Measurements from ENCODE around the gene GREB1.

GREB1 gene

GRCh38 chr2:11578986-11579774 is 45.3 kb downstream of the GREB1 start:
- in situ Hi-C loops (cut with MboI; ENCODE audit: low sequenced_read_pairs): loop anchor here (25.0 kb wide), 1 partner anchor 742 kb away; no protein-coding TSS in a partner anchor

- in situ Hi-C loops (cut with MboI; ENCODE audit: low sequenced_read_pairs): loop anchor here (10.0 to 25.0 kb wide), 3 partner anchors 105 to 743 kb away; a partner anchor contains a TSS
Measured at GRCh38 chr2:11579867-11580659, 46.2 kb downstream of the GREB1 start.

DNA sequence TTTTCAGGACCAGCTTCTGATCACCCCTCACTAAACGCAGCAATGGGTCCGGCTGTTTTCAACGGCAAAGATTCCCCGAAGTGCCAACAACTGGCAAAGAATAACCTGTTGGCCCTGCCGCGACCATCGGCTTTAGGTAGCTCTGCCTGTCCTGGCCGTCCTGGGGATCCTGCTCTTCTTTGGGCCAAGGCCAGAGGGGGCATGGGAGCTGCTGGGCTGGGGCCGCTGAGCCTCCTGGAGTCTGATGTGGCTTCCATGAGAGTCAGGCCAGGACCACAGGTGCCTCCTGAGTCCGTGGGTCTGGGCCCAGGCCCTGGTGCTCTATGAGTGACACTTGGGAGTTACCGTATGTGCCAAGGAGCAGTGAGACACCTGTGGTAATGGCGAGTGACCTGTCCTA is 46.9 kb downstream of the GREB1 start:
- in situ Hi-C loops (cut with MboI; ENCODE audit: low sequenced_read_pairs): loop anchor here (10.0 to 25.0 kb wide), 3 partner anchors 106 to 743 kb away; a partner anchor contains a TSS

GRCh38 chr2:11581124-11581796 is 47.4 kb downstream of the GREB1 start:
- in situ Hi-C loops (cut with MboI; ENCODE audit: low sequenced_read_pairs): loop anchor here (10.0 to 25.0 kb wide), 3 partner anchors 106 to 744 kb away; a partner anchor contains a TSS

DNA sequence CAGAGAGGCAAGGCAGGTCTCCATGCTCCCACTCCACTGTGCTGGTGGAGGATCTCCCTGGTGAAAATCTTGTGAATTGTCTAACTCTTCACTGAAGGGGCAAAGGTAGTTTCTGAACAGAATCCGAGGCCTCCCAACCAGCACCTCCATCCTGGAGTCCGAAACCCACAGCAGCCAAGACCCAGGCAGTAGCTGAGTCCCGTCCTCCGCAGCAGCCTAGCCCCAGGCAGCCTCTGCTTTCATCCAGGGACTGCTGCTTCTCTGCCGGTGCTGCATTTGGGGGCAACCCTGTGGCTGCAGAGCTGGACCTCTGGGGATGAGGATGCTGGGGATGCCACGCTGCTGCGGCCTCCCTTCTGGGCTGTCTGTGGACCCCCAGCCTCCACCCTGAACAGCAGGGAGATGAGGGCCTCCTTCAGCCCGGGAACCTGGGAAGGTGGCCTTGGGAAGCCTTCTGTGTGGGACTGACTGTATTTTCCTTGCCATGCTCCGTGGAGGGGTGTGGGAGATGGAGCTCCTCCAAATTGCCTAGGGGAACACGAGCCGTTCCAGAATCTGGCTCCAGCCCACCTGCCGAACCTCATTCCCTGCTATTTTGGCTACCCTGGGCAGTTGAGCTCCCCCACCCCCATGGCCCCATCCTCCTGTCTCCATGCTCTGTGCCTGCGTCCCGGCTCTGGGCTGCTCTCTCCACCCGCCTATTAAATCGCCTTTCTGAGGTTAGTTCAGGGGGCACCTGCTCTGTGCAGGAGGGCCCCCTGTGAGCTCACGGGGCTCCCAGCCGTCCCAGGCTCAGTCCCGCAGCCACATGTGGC is 48.2 kb downstream of the GREB1 start:
- in situ Hi-C loops (cut with MboI; ENCODE audit: low sequenced_read_pairs): loop anchor here (10.0 to 25.0 kb wide), 3 partner anchors 107 to 745 kb away; a partner anchor contains a TSS

DNA sequence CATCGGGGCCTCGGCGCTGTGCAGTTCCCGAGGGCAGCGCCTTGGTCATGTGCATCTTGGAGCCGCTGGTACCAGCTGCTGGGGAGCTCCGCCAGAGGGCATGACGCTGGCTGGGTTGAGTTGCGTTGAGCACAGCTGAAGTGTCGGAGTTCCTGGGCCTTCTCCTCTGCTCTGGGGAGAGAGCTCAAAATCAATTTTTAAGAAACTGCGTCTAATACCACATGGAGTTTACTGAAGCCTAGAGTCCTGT is 48.7 kb downstream of the GREB1 start:
- in situ Hi-C loops (cut with MboI; ENCODE audit: low sequenced_read_pairs): loop anchor here (10.0 to 25.0 kb wide), 3 partner anchors 108 to 745 kb away; a partner anchor contains a TSS

- in situ Hi-C loops (cut with MboI; ENCODE audit: low sequenced_read_pairs): loop anchor here (10.0 to 25.0 kb wide), 3 partner anchors 108 to 746 kb away; a partner anchor contains a TSS
Measured at GRCh38 chr2:11582862-11583752, 49.3 kb downstream of the GREB1 start.

GRCh38 chr2:11583840-11584524 is 50.1 kb downstream of the GREB1 start:
- in situ Hi-C loops (cut with MboI; ENCODE audit: low sequenced_read_pairs): loop anchor here (10.0 to 25.0 kb wide), 3 partner anchors 109 to 747 kb away; a partner anchor contains a TSS

GRCh38 chr2:11584525-11585056 is 50.7 kb downstream of the GREB1 start:
- in situ Hi-C loops (cut with MboI; ENCODE audit: low sequenced_read_pairs): loop anchor here (10.0 to 25.0 kb wide), 3 partner anchors 110 to 747 kb away; a partner anchor contains a TSS

GRCh38 chr2:11585071-11585470 is 51.2 kb downstream of the GREB1 start:
- in situ Hi-C loops (cut with MboI; ENCODE audit: low sequenced_read_pairs): loop anchor here (10.0 to 25.0 kb wide), 3 partner anchors 110 to 748 kb away; a partner anchor contains a TSS

DNA sequence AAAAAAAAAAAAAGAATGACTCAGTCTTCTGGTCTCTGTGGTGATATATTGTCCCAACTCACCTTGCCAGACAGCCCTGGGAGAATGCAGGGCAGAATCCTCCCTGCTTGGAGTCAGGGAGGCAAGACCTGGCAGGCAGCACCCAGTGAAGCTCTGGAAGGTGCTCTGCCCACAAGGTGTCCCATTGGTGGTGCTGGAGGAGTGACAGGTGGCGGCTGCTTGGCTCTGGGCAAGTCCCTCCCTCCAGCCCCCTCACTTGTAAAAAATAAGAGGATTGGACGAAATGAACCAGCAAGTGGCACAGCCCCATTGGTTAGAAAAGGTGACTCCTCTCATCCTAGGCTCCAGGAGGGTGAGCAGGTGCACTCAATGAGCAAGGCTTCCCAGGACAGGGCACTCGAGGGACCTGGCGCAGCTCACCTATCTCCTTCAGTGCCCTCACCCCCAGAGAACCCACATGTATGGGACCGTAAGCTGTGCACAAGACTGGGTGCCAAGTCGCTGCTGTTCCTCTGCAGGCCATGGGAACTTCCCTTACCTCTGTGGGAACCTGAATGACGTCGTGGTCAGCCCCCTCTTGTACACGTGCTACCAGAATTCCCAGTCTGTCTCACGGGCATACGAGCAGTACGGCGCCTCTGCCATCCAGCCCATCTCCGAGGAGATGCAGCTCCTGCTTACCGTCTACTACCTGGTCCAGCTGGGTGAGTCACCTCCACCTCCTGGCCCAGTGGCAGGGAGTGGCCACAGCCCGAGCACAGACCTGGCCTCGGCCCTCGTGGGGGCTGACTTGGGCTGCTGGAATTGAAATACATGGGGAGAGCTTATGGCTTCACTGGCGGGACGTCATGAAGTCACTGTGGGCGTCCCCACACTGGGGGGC is 54.6 kb downstream of the GREB1 start:
- in situ Hi-C loops (cut with MboI; ENCODE audit: low sequenced_read_pairs): loop anchor here (10.0 to 25.0 kb wide), 3 partner anchors 114 to 751 kb away; a partner anchor contains a TSS

DNA sequence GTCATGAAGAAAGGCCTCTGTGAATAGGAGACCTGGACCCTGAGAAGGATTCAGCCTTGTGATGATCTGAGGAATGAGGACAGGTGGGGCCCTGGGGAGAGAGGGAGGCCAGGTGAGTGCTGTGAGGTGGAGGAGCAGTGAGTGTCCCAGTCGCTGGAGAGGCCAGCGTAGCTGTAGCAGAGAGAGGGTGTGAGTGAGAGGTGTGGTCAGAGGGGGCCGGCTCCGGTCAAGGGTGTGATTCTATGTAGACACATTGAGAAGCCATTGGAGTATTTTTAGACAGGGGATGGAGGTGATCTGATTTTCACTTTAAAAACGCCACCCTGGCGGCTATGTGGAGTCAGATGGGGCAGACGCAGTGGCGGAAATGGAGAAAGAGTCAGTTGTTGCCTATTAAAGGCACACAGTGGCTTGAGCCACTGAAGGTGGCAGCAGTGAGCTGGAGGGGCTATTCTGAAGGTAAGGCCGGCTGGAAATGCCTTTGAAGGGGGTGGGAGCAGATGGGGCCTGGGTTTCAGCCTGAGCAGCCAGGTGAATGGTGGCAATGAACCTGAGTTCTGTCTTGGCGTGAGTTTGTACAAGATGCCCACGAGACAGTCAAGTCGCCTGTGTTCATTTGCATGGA is 55.6 kb downstream of the GREB1 start:
- in situ Hi-C loops (cut with MboI; ENCODE audit: low sequenced_read_pairs): loop anchor here (10.0 to 25.0 kb wide), 3 partner anchors 115 to 752 kb away; a partner anchor contains a TSS

DNA sequence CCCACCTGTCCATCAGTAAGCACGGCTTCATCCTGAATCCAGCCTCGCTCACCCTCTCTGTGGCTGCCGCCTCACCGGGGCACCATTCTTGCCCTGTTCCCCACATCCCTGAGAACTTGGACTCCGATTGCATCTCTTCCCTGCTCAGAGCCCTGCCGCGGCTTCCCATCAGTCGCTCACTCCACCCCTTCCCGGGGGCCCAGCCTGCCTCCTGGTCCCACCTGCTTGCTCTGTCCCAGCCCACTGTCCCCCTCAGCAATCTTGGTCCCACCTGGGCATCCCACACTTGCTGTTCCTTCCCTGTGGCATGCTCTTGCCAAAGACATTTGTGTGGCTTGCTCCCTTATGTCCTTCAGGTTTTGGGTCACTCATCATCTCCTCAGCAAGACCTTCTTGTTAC is 56.3 kb downstream of the GREB1 start:
- in situ Hi-C loops (cut with MboI; ENCODE audit: low sequenced_read_pairs): loop anchor here (25.0 kb wide), 1 partner anchor 753 kb away; no protein-coding TSS in a partner anchor

GRCh38 chr2:11591091-11591490 is 57.2 kb downstream of the GREB1 start:
- in situ Hi-C loops (cut with MboI; ENCODE audit: low sequenced_read_pairs): loop anchor here (25.0 kb wide), 1 partner anchor 754 kb away; no protein-coding TSS in a partner anchor

- in situ Hi-C loops (cut with MboI; ENCODE audit: low sequenced_read_pairs): loop anchor here (25.0 kb wide), 1 partner anchor 756 kb away; no protein-coding TSS in a partner anchor
Measured at GRCh38 chr2:11592671-11593574, 59.1 kb downstream of the GREB1 start.
